B cell (primary cell): ENCODE measurements around the gene PPFIA1. TPM values are rescaled to one million over a fixed set of nuclear protein-coding genes. Genes with fewer than 3 reads are reported as not detected.

Source experiments
- ATAC-seq: fragments of 200-7000 bp; cut with Tn5 transposase; one replicate; pipeline ENCODE4 v1.10.0; 2021; ENCODE audit warnings: low read depth, mild to moderate bottlenecking, moderate number of reproducible peaks, moderate library complexity
- CTCF ChIA-PET: fragments of 350-600 bp; sonication (Branson Sonifier 250); formaldehyde crosslinking; loops from one replicate; lab custom pipeline; 2021; ENCODE audit warnings: antibody characterized with exemption, inconsistent platforms; lab: Charles Lee
- POLR2A ChIA-PET: fragments of 350-600 bp; sonication (Branson Sonifier 250); formaldehyde crosslinking; loops from one replicate; lab custom pipeline; 2021; ENCODE audit warnings: antibody characterized with exemption; lab: Charles Lee
- DNase-seq: peaks from one replicate; pipeline ENCODE4 v3.0.0; 2013
- H2AFZ ChIP-seq: 2 replicates; pipeline ENCODE4 v1.6.1; 2012; ENCODE audit warnings: mild to moderate bottlenecking, low read depth, low read length; ENCODE audit not compliant: insufficient read depth, poor library complexity, severe bottlenecking
- H3K27ac ChIP-seq, 2 donors: 1 replicate in 1 of 2; 2 replicates in 1 of 2; pipeline ENCODE4 v1.5.1; 2012 to 2013; ENCODE audit warnings: low read length in 2 of 2, mild to moderate bottlenecking in 2 of 2, moderate library complexity in 1 of 2
- H3K27me3 ChIP-seq, 4 experiments: fragments of 200-600 bp in 1 of 4; sonication (generic) in 1 of 4; replicated peaks in 1 of 4; 1 replicate in 2 of 4; 2 replicates in 2 of 4; pipeline versions ENCODE4 v1.6.1 to v1.7.0; 2013 to 2016; ENCODE audit warnings: low read length in 3 of 4, mild to moderate bottlenecking in 2 of 4, mixed read lengths in 1 of 4, moderate library complexity in 1 of 4; ENCODE audit not compliant: insufficient read depth in 4 of 4, control insufficient read depth in 3 of 4; ENCODE audit errors: control extremely low read depth in 1 of 4
- H3K36me3 ChIP-seq, 2 experiments: replicated peaks in 1 of 2; 1 replicate in 1 of 2; 2 replicates in 1 of 2; pipeline versions ENCODE4 v1.6.1 to v1.7.1; 2013; ENCODE audit warnings: low read length in 1 of 2; ENCODE audit not compliant: insufficient read depth in 2 of 2, control insufficient read depth in 1 of 2; ENCODE audit errors: control extremely low read depth in 1 of 2, extremely low read depth in 1 of 2
- H3K4me1 ChIP-seq, 2 donors: fragments of 200-600 bp in 1 of 2; sonication (generic) in 1 of 2; 1 replicate in 1 of 2; 2 replicates in 1 of 2; pipeline versions ENCODE4 v1.5.1 to v1.6.1; 2013 to 2017; ENCODE audit warnings: low read length in 2 of 2; ENCODE audit not compliant: control insufficient read depth in 2 of 2, insufficient read depth in 2 of 2
- H3K4me2 ChIP-seq: replicated peaks from 2 replicates; pipeline ENCODE3; 2012; ENCODE audit warnings: mild to moderate bottlenecking, low read depth, low read length; ENCODE audit not compliant: poor library complexity, severe bottlenecking
- H3K4me3 ChIP-seq, 5 experiments: fragments of 200-600 bp in 1 of 5; sonication (generic) in 1 of 5; 1 replicate in 3 of 5; 2 replicates in 2 of 5; pipeline versions ENCODE4 v1.5.1 to v1.7.0; 2011 to 2016; ENCODE audit warnings: low read length in 4 of 5, mild to moderate bottlenecking in 4 of 5, low read depth in 2 of 5, control low read depth in 1 of 5, moderate library complexity in 1 of 5; ENCODE audit not compliant: insufficient read depth in 1 of 5; ENCODE audit errors: control extremely low read depth in 1 of 5, extremely low read depth in 1 of 5
- H3K79me2 ChIP-seq: fragments of 200-600 bp; sonication (generic); one replicate; pipeline ENCODE4 v1.6.0; 2016; ENCODE audit warnings: low read length; ENCODE audit not compliant: control insufficient read depth, insufficient read depth
- H3K9ac ChIP-seq: fragments of 200-600 bp; sonication (generic); 2 replicates; pipeline ENCODE4 v1.6.1; 2017; ENCODE audit warnings: mild to moderate bottlenecking, low read length, moderate library complexity
- H3K9me3 ChIP-seq, 3 donors: one replicate each; pipeline versions ENCODE4 v1.6.1 to v1.7.1; 2013; ENCODE audit warnings: low read length in 2 of 3; ENCODE audit not compliant: control insufficient read depth in 2 of 3, insufficient read depth in 1 of 3; ENCODE audit errors: control extremely low read depth in 1 of 3
- H4K20me1 ChIP-seq: 2 replicates; pipeline ENCODE4 v1.6.0; 2012; ENCODE audit warnings: mild to moderate bottlenecking, low read length; ENCODE audit not compliant: insufficient read depth, control insufficient read depth, poor library complexity, severe bottlenecking
- H3K27ac Mint-ChIP-seq: one replicate; pipeline ENCODE4 v1.8.0; 2021; ENCODE audit warnings: mixed read lengths
- H3K27me3 Mint-ChIP-seq: one replicate; pipeline ENCODE4 v1.8.0; 2021; ENCODE audit warnings: mixed read lengths
- H3K4me1 Mint-ChIP-seq: one replicate; pipeline ENCODE4 v1.8.0; 2021; ENCODE audit warnings: mixed read lengths
- H3K4me3 Mint-ChIP-seq: one replicate; pipeline ENCODE4 v1.8.0; 2021; ENCODE audit warnings: mixed read lengths
- H3K9me3 Mint-ChIP-seq: one replicate; pipeline ENCODE4 v1.8.0; 2022; ENCODE audit warnings: mixed read lengths; ENCODE audit not compliant: insufficient read depth
- CTCF ChIP-seq: fragments of 200-600 bp; IDR thresholded peaks from one replicate; pipeline ENCODE4 v1.8.0; 2022; ENCODE audit warnings: antibody characterized with exemption, mild to moderate bottlenecking
- EZH2 ChIP-seq: IDR thresholded peaks from 2 replicates; pipeline ENCODE4 v1.6.1; 2012; ENCODE audit warnings: borderline replicate concordance, low read depth, mild to moderate bottlenecking, moderate library complexity, low read length; ENCODE audit not compliant: insufficient read depth, poor library complexity, severe bottlenecking
- WGBS: methylation state at CpG from one replicate; pipeline ENCODE4 v1.1.5; 2013; ENCODE audit warnings: missing lambda C conversion rate; ENCODE audit not compliant: insufficient coverage; 5-methylcytosine and 5-hydroxymethylcytosine counted together
- intact Hi-C: fragments of 100-400 bp; cut with micrococcal nuclease; formaldehyde crosslinking; loops from one replicate; pipeline ENCODE4 v1.10.0; 2022
- polyA plus RNA-seq: library from polyadenylated mRNA; depleted of rRNA; stranded (reverse); fragments of >200 nt; gene quantifications from 2 replicates; pipeline ENCODE4 v1.2.3, GENCODE V29; 2012
- total RNA-seq, 2 donors: library from RNA; stranded (reverse); fragments of 120-200 nt in 1 of 2; gene quantifications; 1 replicate in 1 of 2; 2 replicates in 1 of 2; pipeline versions ENCODE4 v1.2.3 to v1.2.4, GENCODE V29; 2013 to 2022

The PPFIA1 gene
- total and polyA plus RNA-seq, 2 donors (not counting 1 experiment from before 2014, with no cell fraction given): 21.8 to 70.4 TPM

GRCh38 chr11:70353329-70353728 is 82.8 kb downstream of the PPFIA1 start:
- Histone ChIP-seq H3K9me3 (no peaks in the 10 kb centered on the region), H3K4me3 (no peak overlapping the region), H3K4me2 (no peak overlapping the region), H3K27ac (no peak overlapping the region), H3K36me3 (peaks cover 4 to 45% of the 10 kb centered on the region in 2 experiments), H4K20me1 (no peaks in the 10 kb centered on the region), H2AFZ (no peak overlapping the region), H3K27me3 (no peaks in the 10 kb centered on the region), H3K9ac (no peak overlapping the region), H3K4me1 (no peaks in the 10 kb centered on the region), H3K79me2 (no peaks in the 10 kb centered on the region)
- ATAC-seq (no peak), DNase-seq (no peak)
- ChIA-PET CTCF (interaction anchor here (1.3 kb wide), 1 partner anchor 27 kb away, joined by 3 read pairs; no protein-coding TSS in a partner anchor), POLR2A (no interaction called here)
- no peaks in the 10 kb centered on the region for H3K9me3 Mint-ChIP-seq
- no peaks in the 10 kb centered on the region for H3K27me3 Mint-ChIP-seq
- WGBS: no CpG with 5 or more reads among the region's 2 CpGs
- H3K4me1 Mint-ChIP-seq: no peaks in the 10 kb centered on the region
- TF ChIP-seq CTCF (no peak), EZH2 (no peak)
- no peak overlapping the region for H3K4me3 Mint-ChIP-seq
- intact Hi-C loops: no loop called here
- H3K27ac Mint-ChIP-seq: no peak overlapping the region

GRCh38 chr11:70353900-70354568 is 83.5 kb downstream of the PPFIA1 start:
- no peak overlapping the region for H3K9ac ChIP-seq
- H2AFZ ChIP-seq: no peak overlapping the region
- no peaks in the 10 kb centered on the region for H3K9me3 Mint-ChIP-seq
- no peak for DNase-seq
- no peaks in the 10 kb centered on the region for H3K27me3 Mint-ChIP-seq
- H3K4me1 ChIP-seq: no peaks in the 10 kb centered on the region
- H3K4me1 Mint-ChIP-seq: no peaks in the 10 kb centered on the region
- H3K4me2 ChIP-seq: no peak overlapping the region
- 97% methylated on average over 15 of the region's 19 CpGs for WGBS
- H3K9me3 ChIP-seq: no peaks in the 10 kb centered on the region
- TF ChIP-seq EZH2: no peak
- no peak for TF ChIP-seq CTCF
- ATAC-seq: no peak
- no peak overlapping the region for H3K27ac Mint-ChIP-seq
- ChIA-PET POLR2A (no interaction called here), CTCF (no interaction called here)
- H3K79me2 ChIP-seq: no peaks in the 10 kb centered on the region
- no peaks in the 10 kb centered on the region for H3K27me3 ChIP-seq
- intact Hi-C loops: no loop called here
- H3K27ac ChIP-seq: no peak overlapping the region
- H3K4me3 Mint-ChIP-seq: no peak overlapping the region
- no peak overlapping the region for H3K4me3 ChIP-seq
- peaks cover 4 to 47% of the 10 kb centered on the region in 2 experiments for H3K36me3 ChIP-seq
- H4K20me1 ChIP-seq: no peaks in the 10 kb centered on the region
